ENCODE measurements around the gene IRF6. TPM values are rescaled to one million over a fixed set of nuclear protein-coding genes. Genes with fewer than 3 reads are reported as not detected.

Gene IRF6
- total RNA-seq, 2 experiments from 2014 or later, result 0.11 to 0.14 TPM

DNA sequence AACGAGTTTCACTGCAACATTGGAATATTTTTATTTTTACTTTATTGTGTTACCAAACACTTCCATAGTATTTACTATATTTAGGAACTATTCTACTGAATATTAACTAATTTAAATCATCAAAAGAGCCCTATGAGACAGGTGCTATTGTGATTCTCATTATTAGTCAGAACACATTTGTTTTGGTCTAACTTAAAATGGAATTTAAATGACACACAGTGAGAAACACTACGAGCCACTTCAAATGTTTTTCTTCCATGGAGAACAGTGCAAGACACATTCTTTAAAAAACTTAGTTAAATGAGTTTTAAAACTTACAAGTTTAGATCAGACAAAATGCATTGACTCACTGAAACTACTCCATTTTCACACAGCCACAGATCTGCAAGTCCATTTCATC is 56.7 kb downstream of the IRF6 start:
- H3K9me3 Mint-ChIP-seq (ENCODE audit: low read depth), result no peaks in the 10 kb centered on the region
- no peaks in the 10 kb centered on the region for H3K27me3 Mint-ChIP-seq
- ATAC-seq (peak; percentile 5), DNase-seq (no peak)
- ChIA-PET POLR2A (interaction anchor here (1.3 kb wide), 2 partner anchors 19 to 35 kb away, joined by 3 read pairs; partner anchors contain the start of gene C1orf74), CTCF (interaction anchor here (0.6 to 6.7 kb wide), 27 partner anchors 8 to 183 kb away, joined by 3 to 75 read pairs (median 6); partner anchors contain the start of genes TRAF3IP3 and UTP25)
- H3K27ac Mint-ChIP-seq, result peak overlapping the region; percentile 73
- intact Hi-C loops (cut with DNase I, micrococcal nuclease), result loop anchor here in 1 of 2 experiments (5.0 kb wide), 2 partner anchors 37 to 72 kb away; partner anchors contain the start of gene G0S2
- no peaks in the 10 kb centered on the region for H3K36me3 Mint-ChIP-seq (ENCODE audit: low read depth)
- H3K4me3 Mint-ChIP-seq, result no peak overlapping the region
- peaks cover 75% of the 10 kb centered on the region for H3K4me1 Mint-ChIP-seq

DNA sequence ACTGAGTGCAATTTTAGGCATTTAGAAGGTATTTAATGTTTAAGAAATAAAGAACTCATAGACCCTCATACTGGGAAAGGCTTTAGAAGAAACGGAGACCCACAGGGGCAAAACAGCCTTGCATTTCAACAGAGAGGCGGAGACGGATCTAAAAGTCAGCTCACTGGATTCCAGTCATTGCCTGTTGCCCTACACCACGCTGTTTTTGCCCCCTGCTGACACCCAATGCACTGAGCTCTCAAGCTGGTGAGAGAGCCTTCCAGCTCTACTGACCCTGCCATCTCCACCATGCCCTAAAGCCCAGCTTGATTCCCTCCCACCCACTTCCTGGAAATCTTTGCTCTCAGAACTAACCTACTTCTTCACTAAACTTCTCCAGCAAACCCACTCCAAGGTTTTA is 57.3 kb downstream of the IRF6 start:
- H3K27me3 Mint-ChIP-seq, result no peaks in the 10 kb centered on the region
- peaks cover 70% of the 10 kb centered on the region for H3K4me1 Mint-ChIP-seq
- ChIA-PET CTCF (interaction anchor here (0.6 to 6.7 kb wide), 44 partner anchors 8 to 235 kb away, joined by 3 to 75 read pairs (median 4); partner anchors contain the start of genes LAMB3, TRAF3IP3 and UTP25), POLR2A (interaction anchor here (1.3 kb wide), 2 partner anchors 20 to 36 kb away, joined by 3 read pairs; partner anchors contain the start of gene C1orf74)
- intact Hi-C loops (cut with DNase I, micrococcal nuclease), result loop anchor here (1.0 to 5.0 kb wide), 3 partner anchors 24 to 71 kb away; partner anchors contain the start of gene G0S2 (in 1 of the 2)
- H3K9me3 Mint-ChIP-seq (ENCODE audit: low read depth), result no peaks in the 10 kb centered on the region
- H3K36me3 Mint-ChIP-seq (ENCODE audit: low read depth), result no peaks in the 10 kb centered on the region
- DNase-seq, result peak; percentile 46
- ATAC-seq, result no peak
- H3K27ac Mint-ChIP-seq, result peak overlapping the region; percentile 92
- no peak overlapping the region for H3K4me3 Mint-ChIP-seq

DNA sequence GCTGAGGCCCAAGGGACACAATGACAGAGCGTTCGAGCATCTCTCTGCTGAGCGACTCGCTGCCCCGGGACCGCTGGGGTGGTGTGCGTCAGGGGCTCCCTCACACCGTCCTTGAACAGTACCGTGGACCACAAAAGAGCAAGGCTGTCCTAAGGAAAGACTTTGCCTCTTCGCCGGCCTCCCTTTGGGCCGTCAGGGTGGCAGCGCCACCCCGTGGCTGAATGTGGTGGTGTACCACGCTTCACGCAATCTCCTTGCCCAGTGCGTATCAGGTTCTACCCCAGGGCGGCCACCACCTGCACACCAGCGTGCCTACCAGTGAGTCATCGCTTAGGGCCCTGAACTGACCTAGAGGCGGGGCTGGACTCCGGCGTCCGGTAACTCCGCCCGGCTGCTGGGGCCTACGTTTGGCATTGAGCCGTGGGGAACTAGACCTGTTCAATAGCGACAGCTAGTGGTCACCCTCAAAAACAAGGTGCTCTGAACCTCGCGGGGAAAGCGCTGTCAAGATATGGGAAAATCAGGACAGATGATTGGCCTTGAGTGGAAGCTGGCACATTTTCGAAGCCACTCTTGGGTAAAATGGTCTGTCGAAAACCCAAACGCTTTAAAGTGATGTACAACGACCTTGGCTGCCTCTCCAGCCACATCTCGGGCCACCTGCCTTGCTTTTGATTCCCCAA is 58.2 kb downstream of the IRF6 start:
- H3K36me3 Mint-ChIP-seq (ENCODE audit: low read depth), result no peaks in the 10 kb centered on the region
- ATAC-seq, result peak; percentile 74

DNA sequence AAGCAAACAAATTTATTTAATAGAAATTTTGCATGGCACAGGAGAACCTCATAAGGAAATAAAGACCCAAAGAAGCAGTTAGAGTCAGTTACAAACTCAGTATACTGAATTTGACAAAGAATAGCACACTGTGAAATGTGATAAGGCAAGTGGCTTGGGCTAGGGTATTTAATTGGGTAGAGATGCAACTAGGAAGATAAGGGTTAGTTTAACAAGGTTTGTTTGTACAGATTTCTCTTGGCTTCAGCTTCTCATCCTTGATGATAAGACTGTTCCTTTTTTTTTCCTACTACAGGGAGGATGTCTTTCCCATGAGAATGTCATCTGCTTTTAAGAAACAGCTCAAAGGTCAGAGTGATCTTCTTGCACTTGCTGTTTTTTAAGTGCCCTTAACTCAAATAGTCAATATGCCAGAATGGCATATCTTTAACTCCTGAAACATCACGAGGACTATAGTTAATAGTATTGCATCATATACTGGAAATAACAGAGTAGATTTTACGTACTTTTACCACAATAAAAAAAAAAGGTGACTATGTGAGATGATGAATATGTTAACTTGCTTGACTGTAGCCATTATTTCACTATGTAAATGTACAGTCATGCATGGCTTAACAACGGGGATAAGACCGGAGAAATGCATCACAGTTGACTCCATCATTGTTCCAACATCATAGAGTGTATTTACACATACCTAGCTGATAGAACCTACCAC is 59.3 kb downstream of the IRF6 start:
- Mint-ChIP-seq H3K4me3 (no peak overlapping the region), H3K27ac (peak overlapping the region; percentile 92)

More for the DNA sequence above, 58.2 kb downstream of the IRF6 start:
- intact Hi-C loops (cut with DNase I, micrococcal nuclease), result loop anchor here (1.0 to 5.0 kb wide), 12 partner anchors 23 to 178 kb away; partner anchors contain the start of genes G0S2 (in 2 of the 2), C1orf74 (in 1 of the 2) and LAMB3 (in 1 of the 2)
- H3K4me1 Mint-ChIP-seq, result peaks cover 70% of the 10 kb centered on the region
- ChIA-PET CTCF (interaction anchor here (0.6 to 6.7 kb wide), 44 partner anchors 9 to 234 kb away, joined by 3 to 75 read pairs (median 4); partner anchors contain the start of genes LAMB3, TRAF3IP3 and UTP25), POLR2A (interaction anchor here (1.3 kb wide), 1 partner anchor 37 kb away, joined by 3 read pairs; the partner anchor contains the start of gene C1orf74)
- peak overlapping the region; percentile 65 for H3K4me3 Mint-ChIP-seq
- H3K27me3 Mint-ChIP-seq, result no peaks in the 10 kb centered on the region
- no peaks in the 10 kb centered on the region for H3K9me3 Mint-ChIP-seq (ENCODE audit: low read depth)
- DNase-seq, result peak; percentile 93
- peak overlapping the region; percentile 92 for H3K27ac Mint-ChIP-seq

DNA sequence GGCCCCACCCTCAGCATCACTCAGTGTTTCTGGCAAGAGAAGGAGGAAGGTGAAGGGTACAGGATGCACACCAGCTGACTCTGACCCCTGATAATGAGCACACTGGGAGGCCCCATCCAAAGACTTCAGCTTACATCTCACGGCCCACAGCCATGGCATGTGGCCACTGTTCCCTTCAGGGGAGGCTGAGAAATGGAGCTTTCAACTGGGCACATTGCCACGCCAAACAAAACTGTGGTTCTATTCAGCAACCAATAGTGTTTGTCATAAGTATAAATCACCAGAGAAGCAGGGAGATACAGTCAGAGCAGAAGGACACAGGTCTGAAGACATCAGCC is 62.8 kb downstream of the IRF6 start:
- H3K4me1 Mint-ChIP-seq, result peaks cover 46% of the 10 kb centered on the region
- H3K4me3 Mint-ChIP-seq, result no peak overlapping the region
- POLR2A ChIA-PET, result no interaction called here
- intact Hi-C loops (cut with DNase I, micrococcal nuclease), result no loop called here
- H3K27ac Mint-ChIP-seq, result peak overlapping the region; percentile 71
- H3K27me3 Mint-ChIP-seq, result no peaks in the 10 kb centered on the region
- CTCF ChIA-PET, result interaction anchor here (1.2 to 1.9 kb wide), 4 partner anchors 8 to 167 kb away, joined by 3 to 7 read pairs (median 4); no protein-coding TSS in a partner anchor
- H3K36me3 Mint-ChIP-seq (ENCODE audit: low read depth), result no peaks in the 10 kb centered on the region
- DNase-seq, result no peak
- no peak for ATAC-seq
- no peaks in the 10 kb centered on the region for H3K9me3 Mint-ChIP-seq (ENCODE audit: low read depth)

More for the DNA sequence above, 59.3 kb downstream of the IRF6 start:
- no peak for ATAC-seq
- Mint-ChIP-seq H3K27me3 (no peaks in the 10 kb centered on the region), H3K36me3 (ENCODE audit: low read depth) (no peaks in the 10 kb centered on the region), H3K4me1 (peaks cover 69% of the 10 kb centered on the region), H3K9me3 (ENCODE audit: low read depth) (no peaks in the 10 kb centered on the region)
- intact Hi-C loops (cut with DNase I, micrococcal nuclease), result loop anchor here (1.0 to 5.0 kb wide), 12 partner anchors 22 to 177 kb away; partner anchors contain the start of genes G0S2 (in 2 of the 2), C1orf74 (in 1 of the 2) and LAMB3 (in 1 of the 2)
- DNase-seq, result no peak
- ChIA-PET CTCF (interaction anchor here (0.7 to 4.1 kb wide), 11 partner anchors 9 to 177 kb away, joined by 3 to 29 read pairs (median 5); partner anchors contain the start of gene TRAF3IP3), POLR2A (no interaction called here)

DNA sequence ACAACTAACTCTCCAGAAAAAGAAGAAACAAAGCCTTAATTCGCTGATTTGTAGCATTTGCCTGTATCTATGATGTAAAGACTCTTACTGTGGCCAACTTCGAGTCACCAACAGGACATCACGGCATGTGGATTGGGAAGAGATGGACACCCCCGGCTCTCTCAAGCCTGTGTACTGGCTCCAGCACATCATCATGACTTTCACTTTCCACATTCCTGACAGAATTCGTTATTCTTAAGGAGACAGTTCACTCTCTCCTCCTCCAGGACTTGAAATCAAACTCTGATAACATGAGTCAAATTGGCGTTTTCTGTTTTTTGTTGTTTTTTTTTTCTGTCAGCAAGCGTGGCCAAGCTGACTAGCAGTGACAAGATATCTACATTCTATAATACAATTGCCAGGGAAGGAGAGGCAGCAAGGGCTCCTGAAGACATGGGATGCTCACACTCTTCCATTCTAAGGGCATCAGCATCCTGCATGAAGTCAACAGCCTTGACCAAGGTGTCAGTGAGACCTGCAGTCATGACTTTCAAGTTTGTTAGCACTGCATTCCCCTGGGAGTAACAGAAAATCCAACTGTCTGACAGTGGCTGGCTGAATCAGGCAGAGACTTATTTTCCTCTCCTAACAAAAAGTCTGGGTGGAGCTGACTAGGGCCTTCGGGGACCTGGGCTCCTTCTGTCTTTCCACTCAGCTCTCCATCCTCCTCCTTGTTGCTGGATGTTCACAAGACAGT is 63.4 kb downstream of the IRF6 start:
- DNase-seq (no peak), ATAC-seq (no peak)
- Mint-ChIP-seq H3K27me3 (no peaks in the 10 kb centered on the region), H3K4me3 (no peak overlapping the region), H3K27ac (peak overlapping the region; percentile 71), H3K9me3 (ENCODE audit: low read depth) (no peaks in the 10 kb centered on the region), H3K4me1 (peaks cover 41% of the 10 kb centered on the region), H3K36me3 (ENCODE audit: low read depth) (no peaks in the 10 kb centered on the region)
- ChIA-PET POLR2A (no interaction called here), CTCF (interaction anchor here (1.4 to 1.9 kb wide), 4 partner anchors 8 to 166 kb away, joined by 3 to 7 read pairs (median 6); no protein-coding TSS in a partner anchor)
- intact Hi-C loops (cut with DNase I, micrococcal nuclease), result no loop called here

DNA sequence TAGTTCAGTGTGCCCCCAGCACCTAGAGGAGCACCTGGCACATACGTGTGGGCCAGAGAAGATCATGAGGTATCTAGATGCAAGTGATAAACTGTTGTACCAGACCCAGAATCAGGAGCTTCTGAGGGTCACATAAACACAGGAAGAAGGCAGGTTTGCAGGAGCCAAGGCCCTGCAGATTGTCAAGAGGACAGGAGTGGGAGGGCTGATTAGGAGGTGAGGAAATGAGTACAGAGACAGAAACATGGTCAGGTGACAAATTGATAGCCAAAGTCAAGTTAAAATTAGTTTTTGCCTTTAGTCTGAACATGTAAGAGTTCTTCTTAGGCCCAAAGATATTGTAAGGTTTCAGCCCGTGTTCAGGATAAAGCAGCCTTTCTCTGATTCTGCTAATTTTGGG is 64.1 kb downstream of the IRF6 start:
- Mint-ChIP-seq H3K27ac (no peak overlapping the region), H3K4me1 (peaks cover 39% of the 10 kb centered on the region), H3K4me3 (no peak overlapping the region), H3K9me3 (ENCODE audit: low read depth) (no peaks in the 10 kb centered on the region), H3K27me3 (no peaks in the 10 kb centered on the region), H3K36me3 (ENCODE audit: low read depth) (no peaks in the 10 kb centered on the region)
- ATAC-seq, result no peak
- no peak for DNase-seq
- intact Hi-C loops (cut with DNase I, micrococcal nuclease), result no loop called here
- ChIA-PET POLR2A (no interaction called here), CTCF (interaction anchor here (1.5 kb wide), 1 partner anchor 17 kb away, joined by 6 read pairs; no protein-coding TSS in a partner anchor)

DNA sequence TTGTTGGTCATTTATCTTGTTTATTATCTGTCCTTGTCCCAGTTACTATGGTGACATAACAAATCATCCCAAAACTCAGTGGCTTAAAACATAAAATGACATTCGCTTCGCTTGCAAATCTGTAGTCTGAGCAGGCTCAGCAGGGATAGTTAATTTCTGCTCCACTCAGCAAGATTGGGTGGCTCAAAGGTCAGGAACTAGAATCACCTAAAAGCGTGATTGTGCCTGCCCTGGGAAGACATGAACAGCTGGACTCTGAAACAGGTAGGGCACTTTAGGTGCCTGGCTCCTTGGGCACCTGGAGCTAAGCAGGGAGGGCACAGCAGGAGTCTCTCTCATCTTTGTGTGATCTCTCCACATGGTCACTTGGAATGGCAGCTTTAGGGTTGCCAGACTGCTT is 64.7 kb downstream of the IRF6 start:
- Mint-ChIP-seq H3K4me1 (peaks cover 39% of the 10 kb centered on the region), H3K9me3 (ENCODE audit: low read depth) (no peaks in the 10 kb centered on the region), H3K4me3 (no peak overlapping the region), H3K27me3 (no peaks in the 10 kb centered on the region), H3K36me3 (ENCODE audit: low read depth) (no peaks in the 10 kb centered on the region), H3K27ac (no peak overlapping the region)
- POLR2A ChIA-PET, result no interaction called here
- DNase-seq (no peak), ATAC-seq (no peak)
- CTCF ChIA-PET, result interaction anchor here (1.5 kb wide), 1 partner anchor 16 kb away, joined by 6 read pairs; no protein-coding TSS in a partner anchor
- intact Hi-C loops (cut with DNase I, micrococcal nuclease), result no loop called here

DNA sequence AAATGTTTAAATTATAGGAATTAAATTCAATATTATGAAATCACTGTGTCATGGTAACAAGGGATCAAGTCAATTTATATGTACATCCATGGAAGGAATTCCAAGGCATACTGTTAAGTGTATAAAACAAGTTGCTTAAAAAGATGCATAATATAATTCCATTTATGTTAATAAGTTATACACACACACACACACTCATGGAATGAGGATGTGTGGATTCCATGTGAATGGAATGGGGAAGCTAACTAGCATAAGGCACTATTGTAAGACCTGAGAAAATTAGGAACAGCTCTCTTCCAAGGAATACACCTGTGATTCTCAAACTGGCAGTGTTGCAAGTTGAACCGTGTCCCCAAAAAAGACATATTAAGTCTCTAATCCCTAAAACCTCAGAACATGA is 67.7 kb downstream of the IRF6 start:
- POLR2A ChIA-PET, result no interaction called here
- no peak overlapping the region for H3K4me3 Mint-ChIP-seq
- CTCF ChIA-PET, result interaction anchor here (3.3 to 3.4 kb wide), 2 partner anchors 11 to 13 kb away, joined by 18 to 23 read pairs; no protein-coding TSS in a partner anchor
- no peaks in the 10 kb centered on the region for H3K9me3 Mint-ChIP-seq (ENCODE audit: low read depth)
- H3K4me1 Mint-ChIP-seq, result peaks cover 55% of the 10 kb centered on the region
- no peak overlapping the region for H3K27ac Mint-ChIP-seq
- peaks cover 3% of the 10 kb centered on the region for H3K36me3 Mint-ChIP-seq (ENCODE audit: low read depth)
- intact Hi-C loops (cut with DNase I, micrococcal nuclease), result no loop called here
- no peak for ATAC-seq
- DNase-seq, result no peak
- no peaks in the 10 kb centered on the region for H3K27me3 Mint-ChIP-seq

DNA sequence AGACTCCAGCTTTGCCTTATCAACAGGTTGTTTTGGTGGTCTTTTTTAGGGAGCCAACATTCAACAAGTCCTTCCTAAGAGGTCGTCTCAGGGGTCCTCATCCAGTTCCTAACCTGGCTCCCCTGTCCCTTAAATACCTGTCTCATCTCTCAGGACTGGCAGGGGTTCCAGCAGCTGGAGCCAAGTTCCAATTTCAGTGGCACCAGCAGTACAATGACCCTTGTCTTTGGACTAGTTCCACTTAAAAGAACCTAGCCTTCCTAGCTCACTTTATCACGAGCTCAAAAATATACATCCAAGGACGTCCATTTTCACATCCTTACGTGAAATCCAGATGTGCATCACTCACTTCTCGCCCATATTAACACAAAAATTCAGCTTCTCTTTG is 68.8 kb downstream of the IRF6 start:
- peaks cover 3% of the 10 kb centered on the region for H3K36me3 Mint-ChIP-seq (ENCODE audit: low read depth)
- ATAC-seq (no peak), DNase-seq (no peak)
- peaks cover 50% of the 10 kb centered on the region for H3K4me1 Mint-ChIP-seq
- no peaks in the 10 kb centered on the region for H3K9me3 Mint-ChIP-seq (ENCODE audit: low read depth)
- no peaks in the 10 kb centered on the region for H3K27me3 Mint-ChIP-seq
- ChIA-PET POLR2A (interaction anchor here (1.3 to 2.1 kb wide), 3 partner anchors 9 to 15 kb away, joined by 5 to 11 read pairs (median 5); no protein-coding TSS in a partner anchor), CTCF (interaction anchor here (0.5 to 3.4 kb wide), 17 partner anchors 9 to 169 kb away, joined by 3 to 29 read pairs (median 4); partner anchors contain the start of genes HSD11B1 and UTP25)
- H3K4me3 Mint-ChIP-seq, result no peak overlapping the region
- intact Hi-C loops (cut with DNase I, micrococcal nuclease), result no loop called here
- H3K27ac Mint-ChIP-seq, result peak overlapping the region; percentile 12
